A549 treated with AZD2906 at 1 μM for 4 hours (cell line): ENCODE results near the gene IKZF3. TPM values are rescaled to one million over a fixed set of nuclear protein-coding genes. Genes with fewer than 3 reads are reported as not detected.

ENCODE experiments used
- total RNA-seq: library from RNA; stranded (reverse); fragments of 200-300 nt; extraction: Qiagen RNA extraction; gene quantifications from 5 replicates; pipeline ENCODE4 v1.2.3, GENCODE V29; 2022

IKZF3 gene
- total RNA-seq: not detected in 5 replicates

DNA sequence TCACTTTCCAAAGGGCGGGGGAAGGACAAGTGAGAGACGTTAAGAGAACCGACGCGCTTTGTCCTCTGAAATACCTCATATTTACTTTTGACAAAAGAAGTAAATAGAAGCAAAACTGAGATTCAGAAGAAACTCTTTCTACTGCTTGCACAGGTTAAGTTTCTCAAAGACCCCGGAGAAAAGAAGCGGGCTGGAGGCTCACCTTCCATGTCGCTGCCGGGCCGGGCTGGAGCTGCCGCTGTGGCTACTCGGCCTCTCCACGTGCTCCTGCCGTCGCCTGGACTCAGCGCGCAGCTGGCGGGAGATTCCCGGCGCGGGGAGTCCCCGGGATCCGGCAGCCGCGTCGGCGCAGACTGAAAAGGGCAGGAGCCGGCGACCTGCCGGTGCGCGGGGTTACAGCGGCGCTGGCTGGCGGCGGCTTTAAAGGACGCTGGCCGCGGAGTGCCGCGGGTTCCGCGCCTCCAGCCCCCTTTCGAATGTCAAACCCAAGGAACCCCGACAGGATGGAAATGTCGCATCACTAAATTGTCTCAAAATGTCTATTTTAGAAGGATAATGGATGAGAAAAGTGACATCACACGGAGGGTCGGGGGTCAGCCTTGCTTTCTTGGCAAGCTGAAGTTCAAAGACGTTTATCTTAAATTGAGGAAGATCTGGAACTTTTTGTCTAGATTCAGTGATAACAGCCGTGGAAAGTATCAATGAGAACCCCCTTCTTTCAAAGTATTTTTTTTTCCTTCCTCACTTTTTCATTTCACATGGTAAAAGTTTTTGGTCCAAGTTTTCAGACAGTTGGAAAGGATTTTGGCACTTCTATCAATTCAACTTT, at the start of gene IKZF3:
Gene IKZF3 (minus strand): TSS at position 395 of the 829 bp plus-strand sequence. CDS start 186 bp downstream, at position 209.

DNA sequence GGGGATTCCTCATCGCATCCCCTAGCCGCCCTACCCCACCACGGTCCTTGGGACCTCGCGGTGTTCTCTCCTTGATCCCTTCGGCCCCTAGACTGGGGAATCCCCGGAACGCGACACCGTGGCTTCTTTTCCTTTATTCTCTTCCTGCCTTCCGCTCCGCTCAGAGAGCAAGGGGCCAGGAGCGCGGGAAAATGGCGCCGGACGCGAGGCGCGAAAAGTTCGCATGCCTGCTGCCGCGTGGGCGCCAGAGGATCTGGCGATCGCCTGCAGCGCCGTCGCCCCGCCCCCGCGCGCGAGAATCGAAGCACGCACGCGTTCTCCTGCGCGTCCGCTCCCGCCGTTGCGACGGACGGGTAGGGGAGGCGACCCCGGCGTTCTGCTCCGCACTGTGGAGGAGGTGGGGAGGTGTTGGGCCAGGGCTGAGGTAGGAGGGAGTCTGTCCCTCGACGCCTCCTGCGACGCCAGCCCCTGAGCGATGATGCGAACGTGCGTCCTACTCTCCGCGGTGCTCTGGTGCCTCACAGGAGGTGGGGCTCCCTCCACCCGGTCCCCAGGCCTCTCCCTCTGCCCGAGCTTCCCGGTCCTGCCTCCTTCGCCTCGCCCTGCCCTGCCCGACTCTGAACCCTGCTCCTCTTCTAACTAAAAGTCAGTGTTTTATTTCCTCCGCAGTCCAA, 3.9 kb upstream of the IKZF3 start, which contains the start of gene ZPBP2:
Gene ZPBP2 (plus strand): TSS at position 323 of the 674 bp plus-strand sequence. CDS start 153 bp downstream, at position 476.

DNA sequence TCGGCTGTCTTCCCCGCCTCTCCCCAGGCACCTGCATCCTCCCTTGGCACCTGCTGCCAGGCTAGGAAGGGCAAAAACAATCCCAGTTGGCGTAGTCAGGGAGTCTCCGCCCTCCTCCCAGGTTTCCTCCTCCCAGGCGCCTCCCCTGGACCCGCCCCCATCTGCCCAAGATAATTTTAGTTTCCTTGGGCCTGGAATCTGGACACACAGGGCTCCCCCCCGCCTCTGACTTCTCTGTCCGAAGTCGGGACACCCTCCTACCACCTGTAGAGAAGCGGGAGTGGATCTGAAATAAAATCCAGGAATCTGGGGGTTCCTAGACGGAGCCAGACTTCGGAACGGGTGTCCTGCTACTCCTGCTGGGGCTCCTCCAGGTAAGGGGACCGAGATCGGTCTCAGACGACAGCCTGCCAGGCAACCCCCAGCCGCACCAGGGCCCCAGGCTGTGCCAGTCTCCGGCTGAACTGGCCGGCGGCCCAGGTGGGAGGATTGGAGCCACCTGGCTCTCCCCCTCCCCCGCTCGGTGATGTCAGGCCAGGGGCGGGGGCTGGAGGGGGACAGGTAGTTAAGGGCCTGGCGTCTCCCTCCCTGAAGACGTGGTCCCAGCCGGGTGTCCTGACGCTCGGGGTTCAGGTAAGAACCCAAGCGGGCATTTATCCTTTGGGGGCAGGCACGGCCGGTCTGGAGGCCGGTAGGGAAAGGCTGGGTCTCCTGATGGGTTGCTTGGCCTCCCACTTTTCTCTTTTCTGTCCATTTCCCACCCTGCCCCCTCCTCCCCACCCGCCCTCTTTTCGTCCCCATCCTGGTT, 126.1 kb downstream of the IKZF3 start, which contains the start of gene GRB7:
Gene GRB7 (plus strand): TSS at position 179 of the 808 bp plus-strand sequence. CDS start 4,364 bp downstream, outside the sequence.

DNA sequence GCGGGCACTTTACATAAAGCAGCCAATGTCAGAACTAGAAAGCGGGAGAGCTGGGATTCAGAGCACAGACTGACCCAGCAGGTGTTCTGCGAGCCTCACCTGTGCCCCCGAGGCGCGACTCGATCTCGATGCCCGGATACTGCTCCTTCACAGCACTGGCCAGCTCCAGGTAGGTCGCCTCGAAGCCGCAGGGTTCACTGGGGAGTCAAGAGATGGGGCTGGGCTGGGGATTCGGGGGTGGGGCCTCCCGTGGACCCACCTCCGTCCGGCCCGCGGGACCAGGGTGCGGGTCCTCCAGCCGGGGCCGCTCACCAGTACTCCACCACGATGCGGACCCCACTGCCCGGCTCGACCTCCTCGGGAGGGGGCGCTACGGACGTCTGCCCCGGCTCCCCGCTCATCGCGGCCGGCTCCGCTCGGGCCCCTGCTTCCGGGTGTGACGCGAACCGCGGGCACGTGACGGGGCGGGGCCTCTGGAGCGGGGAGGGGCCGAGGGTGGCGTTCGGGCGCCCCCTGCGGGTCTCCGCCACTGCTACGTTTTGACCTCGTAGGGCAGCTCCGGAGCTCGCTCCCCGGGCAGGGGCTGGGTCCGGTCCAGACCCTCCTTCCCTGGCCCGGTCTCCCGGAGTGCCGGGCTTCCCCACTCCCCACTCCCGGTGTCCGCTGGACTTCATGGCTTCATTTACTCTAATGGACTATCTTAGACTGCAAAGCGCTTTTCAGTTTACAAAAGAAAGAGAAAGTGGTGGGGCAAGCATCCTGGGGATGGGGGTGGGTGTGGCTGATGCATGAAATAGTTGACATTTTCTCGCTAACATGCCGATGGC, 133.8 kb downstream of the IKZF3 start, which contains the start of gene MIEN1:
Gene MIEN1 (minus strand): TSS at position 438 of the 827 bp plus-strand sequence. CDS start 37 bp downstream, at position 401.

Other genes starting within 250 kb of the IKZF3 start
- gene PPP1R1B, start 237.4 kb downstream of the IKZF3 start, total RNA-seq: 0.06 to 0.18 TPM (median 0.16 TPM) in 5 replicates
- gene STARD3, start 227.2 kb downstream of the IKZF3 start, total RNA-seq: 50.2 to 59.9 TPM (median 55.1 TPM) in 5 replicates
- 0.69 to 1.3 TPM (median 0.82 TPM) in 5 replicates for gene TCAP, start 199.0 kb downstream of the IKZF3 start, total RNA-seq
- 0.10 to 0.68 TPM (median 0.63 TPM) in 5 replicates for gene PNMT, start 195.9 kb downstream of the IKZF3 start, total RNA-seq
- gene PGAP3, start 176.3 kb downstream of the IKZF3 start, total RNA-seq: 7.7 to 8.6 TPM (median 8.1 TPM) in 5 replicates
- gene ERBB2, start 164.2 kb downstream of the IKZF3 start, total RNA-seq: 30.1 to 35.5 TPM (median 32.9 TPM) in 5 replicates
- 86.7 to 95.4 TPM (median 92.1 TPM) in 5 replicates for gene MIEN1, start 133.8 kb downstream of the IKZF3 start, total RNA-seq
- 2.6 to 6.6 TPM (median 4.6 TPM) in 5 replicates for gene GRB7, start 126.4 kb downstream of the IKZF3 start, total RNA-seq
- not detected in 5 replicates for gene ZPBP2, start 3.9 kb upstream of the IKZF3 start, total RNA-seq
- gene GSDMB, start 54.3 kb upstream of the IKZF3 start, total RNA-seq: 1.6 to 2.6 TPM (median 2.1 TPM) in 5 replicates
- gene ORMDL3, start 63.3 kb upstream of the IKZF3 start, total RNA-seq: 31.0 to 41.5 TPM (median 40.0 TPM) in 5 replicates
- gene LRRC3C, start 63.4 kb upstream of the IKZF3 start, total RNA-seq: not detected in 5 replicates
- gene GSDMA, start 98.7 kb upstream of the IKZF3 start, total RNA-seq: not detected in 5 replicates
- 149 to 177 TPM (median 171 TPM) in 5 replicates for gene PSMD3, start 116.5 kb upstream of the IKZF3 start, total RNA-seq
- gene CSF3, start 151.1 kb upstream of the IKZF3 start, total RNA-seq: 0.94 to 1.3 TPM (median 1.3 TPM) in 5 replicates
- 52.2 to 61.9 TPM (median 57.0 TPM) in 5 replicates for gene MED24, start 190.1 kb upstream of the IKZF3 start, total RNA-seq
- gene THRA, start 198.7 kb upstream of the IKZF3 start, total RNA-seq: 28.0 to 36.7 TPM (median 32.3 TPM) in 5 replicates
- 8.3 to 10.8 TPM (median 10.0 TPM) in 5 replicates for gene NR1D1, start 236.3 kb upstream of the IKZF3 start, total RNA-seq